Karpas-422 (cell line): ENCODE measurements around the gene ABCC5. TPM values are rescaled to one million over a fixed set of nuclear protein-coding genes. Genes with fewer than 3 reads are reported as not detected.

Experiments
- DNase-seq: peaks from one replicate; pipeline ENCODE4 v3.0.0-alpha.2; 2015
- H2AFZ ChIP-seq: fragments of 200-600 bp; sonication (generic); 2 replicates; pipeline ENCODE4 v1.6.1; 2014; ENCODE audit warnings: antibody characterized with exemption, low read length, mixed read lengths
- H3K27ac ChIP-seq: fragments of 200-600 bp; sonication (generic); 2 replicates; pipeline ENCODE4 v1.5.1; 2014; ENCODE audit warnings: mild to moderate bottlenecking, low read length, moderate library complexity
- H3K27me3 ChIP-seq: fragments of 200-600 bp; sonication (generic); 2 replicates; pipeline ENCODE4 v1.6.1; 2014; ENCODE audit warnings: low read length, mixed read lengths
- H3K36me3 ChIP-seq: fragments of 200-600 bp; sonication (generic); 2 replicates; pipeline ENCODE4 v1.6.1; 2014; ENCODE audit warnings: low read length, mixed read lengths; ENCODE audit not compliant: insufficient read depth
- H3K4me1 ChIP-seq: fragments of 200-600 bp; sonication (generic); 2 replicates; pipeline ENCODE4 v1.6.1; 2014; ENCODE audit warnings: mild to moderate bottlenecking, low read length, mixed read lengths
- H3K4me2 ChIP-seq: fragments of 200-600 bp; sonication (generic); 2 replicates; pipeline ENCODE4 v1.6.1; 2014; ENCODE audit warnings: low read length, low read depth, mild to moderate bottlenecking; ENCODE audit not compliant: poor library complexity, severe bottlenecking
- H3K4me3 ChIP-seq: fragments of 200-600 bp; sonication (generic); 2 replicates; pipeline ENCODE4 v1.5.1; 2014; ENCODE audit warnings: mild to moderate bottlenecking, antibody characterized with exemption, low read length, mixed read lengths
- H3K79me2 ChIP-seq: fragments of 200-600 bp; sonication (generic); 2 replicates; pipeline ENCODE4 v1.6.1; 2014; ENCODE audit warnings: mild to moderate bottlenecking, low read length, mixed read lengths
- H3K9ac ChIP-seq: fragments of 200-600 bp; sonication (generic); 2 replicates; pipeline ENCODE4 v1.6.0; 2014; ENCODE audit warnings: low read length
- H3K9me2 ChIP-seq: fragments of 200-600 bp; sonication (generic), shearing (Covaris generic); replicated peaks from 2 replicates; pipeline ENCODE4 v1.6.0; 2014; ENCODE audit warnings: mild to moderate bottlenecking, low read length, moderate library complexity; ENCODE audit not compliant: insufficient read depth
- H3K9me3 ChIP-seq: fragments of 300-700, 200-600 bp; sonication (generic); 2 replicates; pipeline ENCODE4 v1.6.1; 2014; ENCODE audit warnings: low read length, mixed read lengths
- H4K20me1 ChIP-seq: fragments of 200-600 bp; sonication (generic); 2 replicates; pipeline ENCODE4 v1.6.1; 2014; ENCODE audit warnings: mild to moderate bottlenecking, antibody characterized with exemption, low read length, low read depth; ENCODE audit not compliant: insufficient read depth
- total RNA-seq: library from RNA; depleted of rRNA; stranded (reverse); fragments of >200 nt; shearing (Covaris generic); gene quantifications from 2 replicates; pipeline ENCODE4 v1.2.3, GENCODE V29; 2014; ENCODE audit warnings: low replicate concordance

ABCC5 gene
- total RNA-seq, 1 experiment from 2014 or later: 86.5 TPM

- H3K9me3 ChIP-seq: no peaks in the 10 kb centered on the region
- H3K4me2 ChIP-seq: no peak overlapping the region
- peaks cover 43% of the 10 kb centered on the region for H3K36me3 ChIP-seq
- H4K20me1 ChIP-seq: no peaks in the 10 kb centered on the region
- no peak for DNase-seq
- no peaks in the 10 kb centered on the region for H3K4me1 ChIP-seq
- no peak overlapping the region for H3K27ac ChIP-seq
- H3K79me2 ChIP-seq: no peaks in the 10 kb centered on the region
- no peaks in the 10 kb centered on the region for H3K9me2 ChIP-seq
- no peak overlapping the region for H3K9ac ChIP-seq
- no peaks in the 10 kb centered on the region for H3K27me3 ChIP-seq
- no peak overlapping the region for H2AFZ ChIP-seq
- H3K4me3 ChIP-seq: no peak overlapping the region
Observed at GRCh38 chr3:183958775-183959174, 58.9 kb downstream of the ABCC5 start.

GRCh38 chr3:183958226-183958625 is 59.5 kb downstream of the ABCC5 start:
- Histone ChIP-seq H3K27ac (no peak overlapping the region), H3K4me2 (no peak overlapping the region), H3K79me2 (no peaks in the 10 kb centered on the region), H3K4me1 (no peaks in the 10 kb centered on the region), H2AFZ (no peak overlapping the region), H3K9me3 (no peaks in the 10 kb centered on the region), H3K9ac (no peak overlapping the region), H3K27me3 (no peaks in the 10 kb centered on the region), H4K20me1 (no peaks in the 10 kb centered on the region), H3K36me3 (peaks cover 42% of the 10 kb centered on the region), H3K9me2 (no peaks in the 10 kb centered on the region), H3K4me3 (no peak overlapping the region)
- no peak for DNase-seq

- no peaks in the 10 kb centered on the region for H4K20me1 ChIP-seq
- no peak overlapping the region for H2AFZ ChIP-seq
- H3K4me1 ChIP-seq: no peaks in the 10 kb centered on the region
- peaks cover 28% of the 10 kb centered on the region for H3K36me3 ChIP-seq
- no peaks in the 10 kb centered on the region for H3K9me2 ChIP-seq
- no peak overlapping the region for H3K4me2 ChIP-seq
- no peaks in the 10 kb centered on the region for H3K79me2 ChIP-seq
- no peak overlapping the region for H3K27ac ChIP-seq
- H3K9ac ChIP-seq: no peak overlapping the region
- H3K27me3 ChIP-seq: no peaks in the 10 kb centered on the region
- no peak overlapping the region for H3K4me3 ChIP-seq
- H3K9me3 ChIP-seq: no peaks in the 10 kb centered on the region
- DNase-seq: no peak
Observed at GRCh38 chr3:183954875-183955274, 62.8 kb downstream of the ABCC5 start.

GRCh38 chr3:183953471-183954070 is 64.1 kb downstream of the ABCC5 start:
- Histone ChIP-seq H3K9me3 (no peaks in the 10 kb centered on the region), H3K4me3 (no peak overlapping the region), H3K9me2 (no peaks in the 10 kb centered on the region), H3K79me2 (no peaks in the 10 kb centered on the region), H3K27ac (no peak overlapping the region), H3K36me3 (peaks cover 22% of the 10 kb centered on the region), H3K27me3 (no peaks in the 10 kb centered on the region), H3K4me1 (no peaks in the 10 kb centered on the region), H3K9ac (no peak overlapping the region), H4K20me1 (no peaks in the 10 kb centered on the region), H3K4me2 (no peak overlapping the region), H2AFZ (no peak overlapping the region)
- no peak for DNase-seq

- no peaks in the 10 kb centered on the region for H4K20me1 ChIP-seq
- no peak for DNase-seq
- no peak overlapping the region for H3K4me3 ChIP-seq
- no peak overlapping the region for H2AFZ ChIP-seq
- H3K4me1 ChIP-seq: no peaks in the 10 kb centered on the region
- peaks cover 11% of the 10 kb centered on the region; the same call in 1 of the 2 replicates for H3K36me3 ChIP-seq
- H3K4me2 ChIP-seq: no peak overlapping the region
- H3K9me3 ChIP-seq: no peaks in the 10 kb centered on the region
- H3K9ac ChIP-seq: no peak overlapping the region
- no peaks in the 10 kb centered on the region for H3K79me2 ChIP-seq
- H3K27me3 ChIP-seq: no peaks in the 10 kb centered on the region
- no peak overlapping the region for H3K27ac ChIP-seq
- H3K9me2 ChIP-seq: no peaks in the 10 kb centered on the region
Observed at GRCh38 chr3:183951459-183951858, 66.2 kb downstream of the ABCC5 start.

GRCh38 chr3:183949690-183950089 is 68.0 kb downstream of the ABCC5 start:
- Histone ChIP-seq H3K9me3 (no peaks in the 10 kb centered on the region), H3K4me1 (no peaks in the 10 kb centered on the region), H3K4me2 (no peak overlapping the region), H3K9me2 (no peaks in the 10 kb centered on the region), H3K79me2 (no peaks in the 10 kb centered on the region), H3K36me3 (peaks cover 22% of the 10 kb centered on the region; the same call in 1 of the 2 replicates), H2AFZ (no peak overlapping the region), H3K9ac (no peak overlapping the region), H3K27me3 (no peaks in the 10 kb centered on the region), H3K4me3 (no peak overlapping the region), H3K27ac (no peak overlapping the region), H4K20me1 (no peaks in the 10 kb centered on the region)
- DNase-seq: no peak

GRCh38 chr3:183946037-183946436 is 71.6 kb downstream of the ABCC5 start:
- H2AFZ ChIP-seq: no peak overlapping the region
- H3K9me3 ChIP-seq: no peaks in the 10 kb centered on the region
- no peak overlapping the region for H3K4me3 ChIP-seq
- H3K27ac ChIP-seq: no peak overlapping the region
- no peaks in the 10 kb centered on the region for H3K4me1 ChIP-seq
- peaks cover 20% of the 10 kb centered on the region; the same call in 1 of the 2 replicates for H3K36me3 ChIP-seq
- no peaks in the 10 kb centered on the region for H3K27me3 ChIP-seq
- no peak overlapping the region for H3K9ac ChIP-seq
- H3K9me2 ChIP-seq: no peaks in the 10 kb centered on the region
- DNase-seq: no peak
- H3K79me2 ChIP-seq: no peaks in the 10 kb centered on the region
- H4K20me1 ChIP-seq: no peaks in the 10 kb centered on the region
- no peak overlapping the region for H3K4me2 ChIP-seq

GRCh38 chr3:183944775-183945174 is 72.9 kb downstream of the ABCC5 start:
- H3K4me1 ChIP-seq: no peaks in the 10 kb centered on the region
- no peaks in the 10 kb centered on the region for H3K27me3 ChIP-seq
- no peak overlapping the region for H3K4me3 ChIP-seq
- H3K79me2 ChIP-seq: no peaks in the 10 kb centered on the region
- H3K36me3 ChIP-seq: peaks cover 20% of the 10 kb centered on the region; the same call in 1 of the 2 replicates
- H2AFZ ChIP-seq: no peak overlapping the region
- H3K9me3 ChIP-seq: no peaks in the 10 kb centered on the region
- H3K9ac ChIP-seq: no peak overlapping the region
- H3K27ac ChIP-seq: no peak overlapping the region
- no peaks in the 10 kb centered on the region for H3K9me2 ChIP-seq
- H3K4me2 ChIP-seq: no peak overlapping the region
- no peak for DNase-seq
- no peaks in the 10 kb centered on the region for H4K20me1 ChIP-seq
